HL-60/S4 (cell line): Measurements from ENCODE around the gene ITGA8.
"Not testable (repeated sequence)": the region's sequence is repeated elsewhere in the genome, so short reads cannot be mapped to it uniquely, and the experiment has no call there.

Experiments used
- in situ Hi-C: fragments of 300-500 bp; cut with MboI; formaldehyde crosslinking; loops from 2 replicates; pipeline ENCODE4 v1.14.3; 2022; ENCODE audit warnings: low sequenced_read_pairs

ITGA8 gene

DNA sequence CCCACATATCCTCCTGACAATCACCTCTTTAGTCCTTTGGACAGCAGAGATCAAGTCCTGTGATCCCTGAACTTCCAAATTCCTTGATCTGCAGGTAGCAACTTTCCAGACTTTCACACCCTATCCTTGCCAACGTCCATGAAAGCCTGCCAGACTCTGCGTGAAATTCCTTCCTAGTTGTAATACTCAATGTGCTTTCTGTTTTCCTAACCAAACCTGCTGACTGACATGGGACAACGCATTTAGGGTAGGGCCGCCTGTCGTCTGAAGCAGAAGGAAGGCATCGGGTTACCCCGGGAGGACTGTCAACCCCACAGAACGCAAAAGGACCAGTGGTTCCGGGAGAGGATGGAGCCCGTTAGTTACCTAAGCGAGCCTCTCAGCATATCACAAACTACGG is 23.9 kb downstream of the ITGA8 start:
- in situ Hi-C loops = no loop called here

DNA sequence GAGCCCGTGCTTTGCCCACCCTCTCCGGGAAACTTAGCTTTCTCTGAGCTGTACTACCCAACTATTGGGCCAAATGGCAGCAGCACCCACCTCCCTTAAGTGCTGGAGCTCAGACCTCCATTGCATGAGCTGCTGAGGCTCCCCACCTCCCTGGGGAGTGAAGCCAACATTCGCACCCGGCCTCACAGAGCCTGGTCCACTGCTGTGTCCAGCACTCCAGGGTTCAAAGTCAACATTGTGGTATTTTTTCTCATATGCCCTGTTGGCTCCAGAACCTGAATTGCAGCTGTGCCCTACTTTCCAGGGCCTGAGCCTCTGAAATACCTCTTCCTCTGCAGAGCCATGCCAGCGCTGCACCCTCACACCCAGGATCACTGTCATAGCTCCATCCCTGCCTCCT is 29.7 kb downstream of the ITGA8 start:
- in situ Hi-C loops = no loop called here

DNA sequence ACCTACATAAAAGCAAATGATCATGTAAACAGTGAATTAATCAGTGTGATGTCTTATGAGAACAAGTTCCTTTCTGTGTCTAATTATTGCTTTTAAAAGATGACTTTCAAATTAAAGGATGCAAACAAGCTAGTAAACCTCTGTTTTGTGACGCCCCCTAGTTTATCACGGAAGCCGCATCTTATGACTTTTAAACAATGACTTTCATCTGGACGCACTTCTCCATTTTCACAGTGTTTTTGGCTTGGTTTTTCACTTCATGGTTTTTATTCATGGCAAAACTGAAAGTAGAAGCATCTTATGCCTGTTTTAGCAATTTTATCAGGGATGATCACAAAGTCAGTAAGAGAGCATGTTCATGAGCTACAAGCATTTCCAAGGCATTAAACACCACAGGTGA is 35.0 kb downstream of the ITGA8 start:
- in situ Hi-C loops = no loop called here

DNA sequence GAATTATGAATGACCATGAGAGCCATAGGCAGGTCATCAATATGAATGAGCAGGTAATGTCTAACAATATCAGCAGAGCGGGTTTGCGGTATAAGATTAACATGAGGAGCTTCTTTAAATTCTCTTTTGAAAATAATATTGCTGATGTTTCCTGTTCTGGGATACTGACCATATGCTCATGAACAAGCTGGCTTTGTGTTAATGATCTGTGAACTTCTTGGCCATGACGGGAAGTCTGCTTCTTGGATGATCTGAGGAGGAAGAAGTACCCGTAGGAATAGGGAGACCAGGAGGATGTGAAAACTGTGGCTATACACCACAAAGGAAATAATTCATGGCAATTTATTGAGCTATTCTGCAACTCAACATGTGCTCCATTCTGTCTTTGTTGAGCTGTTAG is 38.6 kb downstream of the ITGA8 start:
- in situ Hi-C loops = no loop called here

DNA sequence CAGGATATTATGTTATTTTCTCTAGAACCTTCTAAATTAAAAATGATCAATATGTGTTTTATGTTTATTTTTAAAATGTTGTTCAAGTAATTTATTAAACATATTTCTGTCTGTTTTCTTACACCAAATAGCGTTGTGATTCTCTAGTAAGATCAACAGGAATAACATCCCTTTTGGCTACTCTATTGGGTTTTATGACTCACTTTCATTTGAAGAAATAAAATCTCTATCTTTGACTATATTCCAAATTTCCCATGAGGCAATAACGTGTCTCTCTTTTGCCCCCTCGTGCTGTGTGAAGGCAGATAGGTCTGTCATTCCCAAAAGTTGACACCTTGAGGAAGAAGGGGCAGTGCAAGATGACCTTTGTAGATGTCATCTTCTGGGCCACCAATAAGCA is 40.9 kb downstream of the ITGA8 start:
- in situ Hi-C loops = no loop called here

DNA sequence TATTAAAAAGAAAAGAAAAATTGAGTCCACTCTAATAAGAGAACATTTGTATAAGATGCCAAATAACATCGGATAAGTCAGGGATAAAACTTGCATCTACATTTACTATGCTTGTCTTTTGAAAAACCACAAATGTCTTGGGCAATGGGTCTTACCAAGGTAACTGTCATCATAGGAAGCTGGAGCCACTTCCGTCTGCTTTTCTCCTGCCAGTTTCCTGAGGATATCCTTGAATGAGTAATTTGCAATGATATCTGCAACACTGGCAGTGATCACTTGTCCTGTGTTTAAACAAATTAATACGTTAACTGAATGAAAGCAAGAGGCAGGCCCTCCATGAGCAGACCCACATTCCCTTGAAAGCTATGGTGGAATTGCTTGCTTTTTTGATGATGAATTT is 47.3 kb downstream of the ITGA8 start:
- in situ Hi-C loops = no loop called here

DNA sequence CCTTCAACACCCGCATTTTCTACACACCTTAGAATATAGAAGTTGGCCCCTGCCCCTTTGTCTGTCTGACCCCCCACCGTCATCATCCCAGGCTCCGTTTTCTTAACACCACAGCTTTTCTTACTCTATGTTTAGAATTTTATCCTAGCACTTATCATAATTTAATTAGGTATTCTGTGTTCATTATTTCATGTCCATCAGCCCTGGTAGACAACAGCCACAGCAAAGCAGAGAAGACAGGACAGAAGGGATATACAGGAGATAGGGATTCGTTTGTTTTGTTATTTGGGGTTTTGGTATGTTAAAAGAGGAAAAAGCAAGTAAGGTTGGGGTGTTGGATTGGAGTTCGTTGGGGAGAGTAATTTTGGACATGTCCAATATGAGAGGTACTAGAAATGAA is 48.8 kb downstream of the ITGA8 start:
- in situ Hi-C loops = no loop called here

DNA sequence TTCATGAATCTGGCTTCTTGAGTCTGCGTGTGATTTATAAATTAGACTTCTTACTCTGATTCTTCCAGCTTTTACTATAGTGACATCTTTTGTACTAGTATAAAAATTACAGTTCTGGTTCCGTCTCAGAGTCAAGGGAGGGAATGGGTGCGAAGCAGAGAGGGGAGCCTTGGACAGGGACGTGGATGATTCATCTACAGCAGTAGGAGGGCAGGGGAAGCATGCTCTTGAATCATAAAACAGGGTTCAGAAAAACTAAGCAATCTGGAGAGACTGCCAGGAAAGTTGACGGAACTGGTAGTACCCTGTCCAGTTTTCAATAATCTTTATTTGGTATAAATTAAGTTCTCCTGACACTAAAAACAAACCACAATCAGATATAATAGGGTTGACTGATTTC is 58.1 kb downstream of the ITGA8 start:
- in situ Hi-C loops = no loop called here

DNA sequence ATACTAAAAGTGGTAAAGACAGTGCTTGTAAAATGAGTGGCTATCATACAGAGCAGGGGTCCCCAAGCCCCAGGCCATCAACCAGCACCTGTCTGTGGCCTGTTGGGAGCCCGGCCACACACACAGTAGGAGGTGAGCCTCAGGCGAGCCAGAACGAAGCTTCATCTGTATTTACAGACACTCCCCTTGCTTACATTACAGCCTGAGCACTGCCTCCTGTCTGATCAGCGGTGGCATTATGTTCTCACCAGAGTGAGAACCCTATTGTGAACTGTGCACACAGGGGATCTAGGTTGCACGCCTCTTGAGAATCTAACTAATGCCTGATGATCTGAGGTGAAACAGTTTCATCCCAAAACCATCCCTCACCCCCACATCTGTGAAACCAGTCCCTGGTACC is 58.7 kb downstream of the ITGA8 start:
- in situ Hi-C loops = no loop called here

DNA sequence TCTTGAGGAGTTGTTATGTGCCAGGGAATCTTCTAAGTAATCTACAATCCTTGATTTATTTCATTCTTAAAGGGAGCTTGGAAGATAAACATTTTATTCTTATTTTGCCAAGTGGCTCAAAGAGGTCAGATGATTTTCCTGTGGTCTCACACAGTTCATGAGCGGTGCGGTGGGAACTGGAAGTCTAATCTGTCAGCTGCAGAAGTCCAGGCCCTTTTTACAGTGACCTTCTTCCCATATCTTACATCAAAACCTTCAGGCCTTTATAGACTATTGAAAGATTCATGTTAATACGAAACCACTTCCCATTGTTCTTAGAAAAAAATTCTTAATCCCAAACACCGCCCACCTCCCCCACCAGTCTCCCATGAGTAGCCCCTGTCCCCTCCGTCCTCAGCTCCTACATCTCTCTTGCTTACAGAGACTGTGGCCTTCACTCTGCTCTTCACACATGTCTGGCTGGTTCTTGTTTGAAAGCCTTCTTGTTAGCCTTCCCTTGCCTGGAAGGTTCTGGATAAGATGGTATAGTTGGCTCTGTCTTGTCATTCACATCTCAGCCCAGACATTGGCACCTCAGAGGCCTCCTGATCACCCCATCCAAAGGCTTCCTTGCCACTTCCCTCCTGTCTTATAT is 61.5 kb downstream of the ITGA8 start:
- in situ Hi-C loops = no loop called here

DNA sequence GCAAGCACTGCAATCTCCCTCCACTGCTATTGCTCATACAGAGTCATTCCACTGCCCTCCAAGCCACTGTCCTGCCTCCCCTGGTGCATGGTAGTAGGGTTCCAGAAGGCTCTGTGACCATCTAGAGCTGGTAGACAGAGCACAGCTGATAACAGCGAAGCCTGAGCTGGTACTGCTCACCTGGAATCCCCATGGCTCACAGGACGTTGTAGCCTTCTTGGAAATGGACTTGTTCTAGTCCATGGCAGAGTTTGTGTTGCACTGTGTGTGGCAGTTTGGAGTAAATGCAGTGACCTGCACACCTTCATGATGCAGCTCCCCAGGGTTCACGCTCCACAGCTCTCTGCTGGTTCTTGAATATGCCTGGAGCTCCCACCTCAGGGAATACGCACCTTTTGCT is 67.0 kb downstream of the ITGA8 start:
- in situ Hi-C loops = no loop called here

DNA sequence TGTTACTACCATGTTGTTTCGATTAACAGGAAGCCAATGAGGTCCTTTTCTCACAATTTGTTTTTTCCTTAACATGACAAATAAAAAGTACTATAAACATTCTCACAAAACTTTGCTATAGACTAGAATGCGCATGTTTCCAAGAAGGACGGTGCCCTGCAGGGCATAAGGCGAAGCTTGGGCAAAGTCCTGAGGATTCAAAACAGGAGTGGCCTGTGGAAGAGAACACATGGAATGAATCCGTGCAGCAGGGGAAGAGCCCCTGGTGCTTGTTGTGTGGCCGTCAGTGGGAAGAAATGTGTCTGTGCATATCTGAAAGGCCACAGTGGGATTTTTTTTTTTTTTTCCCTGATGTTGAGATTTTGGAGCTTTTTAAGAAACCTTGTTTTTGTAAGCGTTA is 67.6 kb downstream of the ITGA8 start:
- in situ Hi-C loops = no loop called here

DNA sequence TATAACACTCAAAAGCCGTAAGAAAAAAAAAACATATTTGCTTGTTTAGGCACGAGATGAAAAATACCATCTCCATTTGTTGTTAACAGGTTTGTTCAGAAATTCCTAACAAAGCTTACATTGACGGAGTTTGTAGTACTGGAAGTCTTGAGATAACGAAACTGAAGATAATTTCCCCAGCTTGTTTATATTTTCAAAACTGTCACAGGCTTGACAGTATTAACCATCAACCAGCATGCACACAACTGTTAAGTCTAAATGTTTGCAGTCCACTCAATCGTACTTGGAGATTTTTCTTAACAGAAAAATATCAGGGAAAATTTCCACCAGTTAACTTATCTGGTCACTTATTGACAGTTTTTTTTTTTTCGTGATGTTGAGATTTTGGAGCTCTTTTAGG is 68.5 kb downstream of the ITGA8 start:
- in situ Hi-C loops = no loop called here

DNA sequence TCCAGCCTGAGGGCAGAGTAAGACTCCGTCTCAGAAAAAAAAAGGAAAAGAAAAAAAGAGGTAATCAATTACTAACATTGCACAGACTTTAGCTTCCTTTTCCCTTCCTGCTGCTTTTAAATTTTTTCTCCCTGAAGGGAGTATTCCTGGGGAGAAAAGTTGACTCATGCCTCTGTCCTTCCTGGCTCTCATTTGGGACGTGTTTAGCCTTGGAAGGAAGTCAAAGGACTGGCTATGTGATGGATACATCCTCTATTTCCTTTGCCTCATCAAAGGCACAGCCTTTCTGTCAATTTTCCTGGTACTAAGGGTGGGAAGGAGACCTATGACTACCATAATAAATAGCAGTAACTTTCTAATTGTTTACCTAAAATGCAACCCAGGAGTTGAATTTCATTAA is 77.6 kb downstream of the ITGA8 start:
- in situ Hi-C loops = no loop called here

DNA sequence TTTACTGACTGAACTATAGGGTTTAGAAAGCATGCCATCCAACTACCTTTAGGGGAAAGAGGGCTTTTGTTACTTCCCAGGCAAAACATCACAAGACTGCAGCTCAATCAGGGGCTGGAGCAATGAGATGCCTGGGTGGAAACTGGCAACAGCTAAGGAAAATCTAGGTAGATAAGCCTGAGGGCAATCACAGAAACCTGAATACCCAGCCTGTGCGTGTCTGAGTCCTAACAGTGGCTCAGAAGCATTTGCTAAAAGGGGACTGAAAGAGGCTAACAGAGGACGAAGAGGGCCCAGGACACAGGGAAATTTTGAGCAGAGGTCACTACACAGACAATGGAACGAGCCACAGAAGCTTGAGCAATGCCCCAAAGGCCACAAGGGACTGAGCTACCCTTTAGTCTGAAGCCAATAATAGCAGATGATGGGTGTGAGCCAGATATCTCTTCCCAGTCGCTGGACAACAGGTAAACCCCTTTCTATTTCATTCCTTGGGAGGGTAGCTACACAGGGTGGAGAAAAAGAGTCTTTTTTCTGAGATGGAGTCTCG is 79.1 kb downstream of the ITGA8 start:
- in situ Hi-C loops = no loop called here

DNA sequence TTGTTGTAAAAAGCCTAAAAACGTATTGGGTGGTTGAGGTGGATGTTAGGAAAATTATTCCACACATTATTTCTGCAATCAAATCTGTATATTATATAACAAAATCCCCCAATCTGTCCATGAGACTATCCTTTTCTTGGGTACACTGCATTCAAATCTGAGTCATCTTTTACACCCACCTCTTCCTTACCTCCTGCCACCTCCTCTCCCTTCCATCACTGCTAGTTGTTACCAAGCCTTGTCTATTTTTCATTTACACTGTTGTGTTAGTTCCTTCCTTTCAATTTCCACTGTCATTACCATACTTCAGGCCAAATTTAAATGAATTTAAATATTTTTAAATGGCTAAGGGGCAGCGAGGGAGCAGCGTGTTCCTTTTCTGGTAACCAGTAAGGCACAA is 83.3 kb downstream of the ITGA8 start:
- in situ Hi-C loops = no loop called here

DNA sequence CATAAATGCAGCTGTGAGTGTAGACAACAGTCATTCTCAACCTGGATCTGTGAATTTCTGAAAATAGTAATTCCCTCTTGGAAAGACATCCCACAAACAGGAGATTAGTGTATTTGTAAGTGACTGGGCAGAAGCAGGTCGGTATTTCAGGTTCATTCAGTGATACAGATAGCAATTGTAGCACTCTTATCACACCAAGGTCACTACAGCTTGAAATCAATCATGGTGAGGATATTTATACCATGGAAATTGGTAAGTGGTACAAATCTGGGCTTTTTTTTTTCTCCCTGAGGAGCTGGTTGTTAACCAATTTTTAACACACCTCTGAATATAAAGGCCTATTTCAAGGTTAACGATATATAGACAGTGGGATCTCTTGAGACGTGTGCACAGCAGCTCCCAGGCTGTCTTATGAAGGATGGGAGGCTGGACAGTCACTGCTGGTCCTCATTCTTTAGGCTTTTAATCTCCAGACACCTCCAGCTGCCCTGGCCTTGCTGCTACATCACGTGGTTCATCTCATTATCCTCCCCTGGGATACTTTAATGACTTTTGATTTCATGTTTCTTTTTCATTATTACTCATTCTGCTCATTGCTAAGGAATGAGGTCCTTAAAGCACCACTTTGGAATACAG is 87.1 kb downstream of the ITGA8 start:
- in situ Hi-C loops = no loop called here

DNA sequence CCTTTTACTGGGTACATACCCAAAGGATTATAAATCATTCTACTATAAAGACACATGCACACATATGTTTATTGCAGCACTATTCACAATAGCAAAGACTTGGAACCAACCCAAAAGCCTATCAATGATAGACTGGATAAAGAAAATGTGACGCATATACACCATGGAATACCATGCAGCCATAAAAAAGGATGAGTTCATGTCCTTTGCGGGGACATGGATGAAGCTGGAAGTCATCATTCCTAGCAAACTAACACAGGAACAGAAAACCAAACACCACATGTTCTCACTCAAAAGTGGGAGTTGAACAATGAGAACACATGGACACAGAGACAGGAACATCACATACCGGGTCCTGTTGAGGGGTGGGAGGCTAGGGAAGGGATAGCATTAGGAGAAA is 88.5 kb downstream of the ITGA8 start:
- in situ Hi-C loops = not testable (repeated sequence)

DNA sequence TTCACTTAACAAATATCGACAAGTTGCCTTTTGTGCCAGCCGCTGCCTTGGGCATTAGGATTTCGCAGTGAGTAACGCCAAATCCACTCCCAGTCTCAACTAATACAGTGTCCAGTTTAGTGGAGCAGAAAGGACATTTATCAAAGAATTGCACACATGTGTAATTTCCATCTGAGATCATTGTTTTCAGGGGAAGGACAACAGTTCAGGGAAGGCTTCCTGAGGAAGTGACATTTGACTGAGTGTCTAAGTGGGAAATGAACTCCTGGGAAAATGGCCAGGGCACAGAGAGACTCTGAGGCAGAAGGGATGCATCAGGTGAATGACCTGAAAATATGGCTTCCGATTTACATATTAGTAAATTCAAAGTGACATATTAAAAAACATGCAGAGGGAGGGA is 89.4 kb downstream of the ITGA8 start:
- in situ Hi-C loops = no loop called here

DNA sequence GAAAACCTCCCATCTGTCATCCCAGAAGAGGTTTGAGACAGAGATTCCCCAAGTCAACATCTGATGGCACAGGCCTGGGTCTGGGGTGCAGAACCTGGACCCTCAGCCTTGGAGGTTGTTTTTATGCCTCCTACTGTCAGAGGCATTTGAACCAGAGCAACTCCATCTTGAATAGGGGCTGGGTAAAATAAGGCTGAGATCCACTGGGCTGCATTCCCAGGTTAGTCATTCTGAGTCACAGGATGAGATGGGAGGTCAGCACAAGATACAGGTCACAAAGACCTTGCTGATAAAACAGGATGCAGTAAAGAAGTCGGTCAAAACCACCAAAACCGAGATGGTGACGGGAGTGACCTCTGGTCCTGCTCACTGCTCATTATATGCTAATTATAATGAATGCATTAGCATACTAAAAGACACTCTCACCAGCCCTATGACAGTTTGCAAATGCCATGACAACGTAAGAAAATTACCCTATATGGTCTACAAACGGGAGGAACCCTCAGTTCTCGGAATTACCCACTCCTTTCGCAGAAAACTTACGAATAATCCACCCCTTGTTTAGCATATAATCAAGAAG is 92.0 kb downstream of the ITGA8 start:
- in situ Hi-C loops = no loop called here

DNA sequence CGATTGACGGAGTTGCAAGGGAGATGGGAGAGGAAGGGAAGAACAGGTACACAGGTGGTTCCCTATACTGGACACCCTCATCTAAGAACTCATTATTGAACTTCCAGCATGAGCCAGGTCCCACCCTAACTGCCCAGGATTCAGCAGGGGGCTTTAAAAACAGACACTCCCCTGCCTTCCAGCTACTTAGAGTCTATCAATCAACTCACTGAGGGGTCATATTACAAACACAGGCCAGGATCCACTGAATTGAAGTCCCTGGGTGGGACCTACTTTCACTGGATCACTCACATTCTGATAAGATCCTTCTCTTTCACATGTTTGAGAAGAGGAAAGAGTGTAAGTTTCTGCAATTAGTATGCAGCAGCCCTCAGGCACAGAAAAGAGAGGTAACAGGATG is 92.8 kb downstream of the ITGA8 start:
- in situ Hi-C loops = no loop called here

DNA sequence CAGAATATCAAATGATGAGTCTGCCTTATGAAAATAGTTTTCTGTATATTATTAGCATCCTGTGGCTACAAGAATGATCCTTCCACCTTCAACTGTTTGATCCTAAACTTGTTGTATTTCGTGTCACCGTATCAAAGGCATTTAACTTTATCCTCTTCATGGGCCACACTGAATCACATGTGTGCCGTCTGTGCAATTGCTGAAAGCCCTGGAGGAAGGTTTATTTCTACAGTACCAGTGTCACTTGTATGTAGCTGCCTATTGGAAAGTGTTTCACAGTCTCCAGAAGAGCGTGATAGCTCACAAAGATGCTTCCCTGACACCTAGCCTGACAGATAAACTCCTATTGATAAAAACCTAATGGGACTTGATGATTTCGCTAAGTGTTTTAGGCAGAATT is 94.5 kb downstream of the ITGA8 start:
- in situ Hi-C loops = no loop called here
